Astrocyte (in vitro differentiated cells and primary cell): ENCODE data around the gene CPNE4. TPM values are rescaled to one million over a fixed set of nuclear protein-coding genes. Genes with fewer than 3 reads are reported as not detected.
A peak's percentile ranks its signal among the peaks of the same experiment; 100 is the strongest.

Source experiments
- DNase-seq: peaks from one replicate; pipeline ENCODE4 v3.0.0-alpha.2; 2010; ENCODE audit warnings: low read depth
- FAIRE-seq: peaks from 2 replicates; lab custom pipeline; 2011; peaks lifted over from hg19 to GRCh38; lab: Jason Lieb, UNC
- H2AFZ ChIP-seq: 2 replicates; pipeline ENCODE4 v1.6.0; 2012; ENCODE audit warnings: low read depth, low read length, inconsistent platforms
- H3K27ac ChIP-seq: 2 replicates; pipeline ENCODE4 v1.5.1; 2011; ENCODE audit warnings: low read depth, low read length, inconsistent platforms
- H3K27me3 ChIP-seq: 2 replicates; pipeline ENCODE4 v1.6.0; 2011; ENCODE audit warnings: low read length, inconsistent platforms; ENCODE audit not compliant: insufficient read depth
- H3K36me3 ChIP-seq: 2 replicates; pipeline ENCODE4 v1.5.1; 2011; ENCODE audit warnings: low read length, inconsistent platforms; ENCODE audit not compliant: insufficient read depth
- H3K4me1 ChIP-seq: 2 replicates; pipeline ENCODE4 v1.5.1; 2011; ENCODE audit warnings: low read length, inconsistent platforms; ENCODE audit not compliant: insufficient read depth
- H3K4me2 ChIP-seq: 2 replicates; pipeline ENCODE4 v1.6.0; 2012; ENCODE audit warnings: low read length, inconsistent platforms
- H3K4me3 ChIP-seq: 2 replicates; pipeline ENCODE4 v1.5.1; 2011; ENCODE audit warnings: low read depth, mild to moderate bottlenecking, low read length, inconsistent platforms; ENCODE audit not compliant: insufficient read depth
- H3K79me2 ChIP-seq: 2 replicates; pipeline ENCODE4 v1.6.0; 2012; ENCODE audit warnings: mild to moderate bottlenecking, low read length, inconsistent platforms; ENCODE audit not compliant: insufficient read depth
- H3K9ac ChIP-seq: 2 replicates; pipeline ENCODE4 v1.6.0; 2012; ENCODE audit warnings: mild to moderate bottlenecking, low read length, inconsistent platforms
- H3K9me3 ChIP-seq: 2 replicates; pipeline ENCODE4 v1.5.1; 2012; ENCODE audit warnings: low read depth, mild to moderate bottlenecking, low read length, inconsistent platforms; ENCODE audit not compliant: insufficient read depth
- H4K20me1 ChIP-seq: 2 replicates; pipeline ENCODE4 v1.6.0; 2012; ENCODE audit warnings: low read length, inconsistent platforms; ENCODE audit not compliant: insufficient read depth
- H3K27ac Mint-ChIP-seq: one replicate; pipeline ENCODE4 v1.8.0; 2021; ENCODE audit warnings: mild to moderate bottlenecking, mixed read lengths; ENCODE audit not compliant: unreplicated experiment
- H3K27me3 Mint-ChIP-seq: one replicate; pipeline ENCODE4 v1.8.0; 2021; ENCODE audit warnings: low read depth, mixed read lengths; ENCODE audit not compliant: unreplicated experiment
- H3K36me3 Mint-ChIP-seq: one replicate; pipeline ENCODE4 v1.8.0; 2021; ENCODE audit warnings: low read depth, mixed read lengths; ENCODE audit not compliant: unreplicated experiment
- H3K4me1 Mint-ChIP-seq: one replicate; pipeline ENCODE4 v1.8.0; 2021; ENCODE audit warnings: low read depth, mixed read lengths; ENCODE audit not compliant: unreplicated experiment
- H3K4me3 Mint-ChIP-seq: one replicate; pipeline ENCODE4 v1.8.0; 2021; ENCODE audit warnings: mild to moderate bottlenecking, moderate library complexity, mixed read lengths; ENCODE audit not compliant: unreplicated experiment
- H3K9me3 Mint-ChIP-seq: one replicate; pipeline ENCODE4 v1.8.0; 2021; ENCODE audit warnings: mild to moderate bottlenecking, mixed read lengths; ENCODE audit not compliant: unreplicated experiment
- EZH2 ChIP-seq: IDR thresholded peaks from 2 replicates; pipeline ENCODE4 v1.6.1; 2012; ENCODE audit warnings: mild to moderate bottlenecking, low read length, inconsistent platforms; ENCODE audit not compliant: insufficient read depth
- total RNA-seq: library from RNA; stranded (reverse); gene quantifications from 2 replicates; pipeline ENCODE4 v1.2.1, GENCODE V29; 2021
- TF ChIP-seq, protein P1 (sequence below): IDR thresholded peaks from 2 replicates; pipeline ENCODE4 v1.5.1; 2011; ENCODE audit warnings: low read depth, mild to moderate bottlenecking, inconsistent platforms, low read length, moderate library complexity; ENCODE audit not compliant: insufficient read depth

CPNE4 gene
- total RNA-seq, 1 donor from 2014 or later: 0.68 TPM

DNA sequence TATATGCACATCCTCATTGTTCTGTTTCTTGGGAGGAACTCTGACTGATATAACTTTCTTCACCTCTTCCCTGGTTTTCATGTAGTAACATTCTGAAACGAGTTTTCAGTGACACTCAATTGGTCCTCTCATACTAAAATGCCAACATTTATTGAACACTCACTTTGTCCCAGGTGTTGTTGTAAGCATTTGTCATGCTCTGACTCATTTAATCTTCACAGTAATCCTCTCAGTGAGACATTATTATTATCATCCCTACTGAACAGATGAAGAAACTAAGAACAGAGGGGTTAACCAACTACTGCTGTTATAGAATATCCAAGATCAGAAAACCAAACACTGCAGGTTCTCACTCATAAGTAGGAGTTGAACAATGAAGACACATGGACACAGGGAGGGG is 437.9 kb downstream of the CPNE4 start:
- Histone ChIP-seq H3K79me2 (no peaks in the 10 kb centered on the region), H2AFZ (no peak overlapping the region), H3K4me1 (no peaks in the 10 kb centered on the region), H3K36me3 (no peaks in the 10 kb centered on the region), H3K4me2 (no peak overlapping the region), H3K4me3 (no peak overlapping the region), H4K20me1 (no peaks in the 10 kb centered on the region), H3K27ac (no peak overlapping the region), H3K9ac (no peak overlapping the region), H3K9me3 (no peaks in the 10 kb centered on the region), H3K27me3 (no peaks in the 10 kb centered on the region)
- H3K4me3 Mint-ChIP-seq: no peak overlapping the region
- H3K4me1 Mint-ChIP-seq: peaks cover 6% of the 10 kb centered on the region
- no peak overlapping the region for H3K27ac Mint-ChIP-seq
- H3K36me3 Mint-ChIP-seq: no peaks in the 10 kb centered on the region
- no peaks in the 10 kb centered on the region for H3K9me3 Mint-ChIP-seq
- H3K27me3 Mint-ChIP-seq: no peaks in the 10 kb centered on the region
- FAIRE-seq (no peak), DNase-seq (no peak)
- TF ChIP-seq, protein P1, sequence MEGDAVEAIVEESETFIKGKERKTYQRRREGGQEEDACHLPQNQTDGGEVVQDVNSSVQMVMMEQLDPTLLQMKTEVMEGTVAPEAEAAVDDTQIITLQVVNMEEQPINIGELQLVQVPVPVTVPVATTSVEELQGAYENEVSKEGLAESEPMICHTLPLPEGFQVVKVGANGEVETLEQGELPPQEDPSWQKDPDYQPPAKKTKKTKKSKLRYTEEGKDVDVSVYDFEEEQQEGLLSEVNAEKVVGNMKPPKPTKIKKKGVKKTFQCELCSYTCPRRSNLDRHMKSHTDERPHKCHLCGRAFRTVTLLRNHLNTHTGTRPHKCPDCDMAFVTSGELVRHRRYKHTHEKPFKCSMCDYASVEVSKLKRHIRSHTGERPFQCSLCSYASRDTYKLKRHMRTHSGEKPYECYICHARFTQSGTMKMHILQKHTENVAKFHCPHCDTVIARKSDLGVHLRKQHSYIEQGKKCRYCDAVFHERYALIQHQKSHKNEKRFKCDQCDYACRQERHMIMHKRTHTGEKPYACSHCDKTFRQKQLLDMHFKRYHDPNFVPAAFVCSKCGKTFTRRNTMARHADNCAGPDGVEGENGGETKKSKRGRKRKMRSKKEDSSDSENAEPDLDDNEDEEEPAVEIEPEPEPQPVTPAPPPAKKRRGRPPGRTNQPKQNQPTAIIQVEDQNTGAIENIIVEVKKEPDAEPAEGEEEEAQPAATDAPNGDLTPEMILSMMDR: no peak
- no peak for TF ChIP-seq EZH2

DNA sequence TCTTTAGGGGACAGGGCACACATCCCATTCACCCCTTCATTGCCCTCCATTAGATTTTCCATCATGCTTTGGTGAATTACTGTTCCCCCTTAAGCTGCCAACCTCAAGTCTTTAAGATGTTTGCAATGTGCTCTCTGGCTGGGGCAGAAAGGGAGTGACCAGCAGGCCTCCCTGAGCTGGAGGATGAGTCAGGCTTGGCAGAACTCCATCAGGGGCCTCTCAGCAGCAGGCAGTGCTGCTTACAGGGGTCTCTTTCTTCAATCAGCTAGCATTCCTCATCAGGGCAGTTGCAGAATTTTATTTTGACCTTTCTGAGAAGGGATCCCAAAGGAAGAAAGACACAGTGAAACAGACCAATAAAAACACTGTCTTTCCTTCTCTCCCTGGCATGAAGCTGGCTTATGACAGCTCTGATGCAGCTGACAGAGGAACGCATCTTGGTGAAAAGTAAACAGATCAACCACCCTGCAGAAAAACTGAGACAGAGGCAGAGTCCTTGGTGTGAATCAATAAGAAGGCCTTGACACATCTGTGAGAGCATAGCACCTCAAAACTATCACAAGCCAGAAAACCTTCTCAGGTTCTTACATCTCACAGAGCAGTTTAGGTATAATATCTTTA is 443.3 kb downstream of the CPNE4 start:
- Histone ChIP-seq H3K27ac (no peak overlapping the region), H3K9me3 (no peaks in the 10 kb centered on the region), H4K20me1 (no peaks in the 10 kb centered on the region), H3K79me2 (no peaks in the 10 kb centered on the region), H3K4me3 (no peak overlapping the region), H3K9ac (no peak overlapping the region), H3K4me1 (peaks cover 9% of the 10 kb centered on the region), H3K4me2 (peak overlapping the region; percentile 23), H2AFZ (no peak overlapping the region), H3K27me3 (no peaks in the 10 kb centered on the region), H3K36me3 (no peaks in the 10 kb centered on the region)
- Mint-ChIP-seq H3K9me3 (no peaks in the 10 kb centered on the region), H3K4me1 (peaks cover 14% of the 10 kb centered on the region), H3K27me3 (peaks cover 5% of the 10 kb centered on the region), H3K4me3 (no peak overlapping the region), H3K27ac (no peak overlapping the region), H3K36me3 (no peaks in the 10 kb centered on the region)
- no peak for FAIRE-seq
- DNase-seq: peak; percentile 50
- TF ChIP-seq, protein P1: no peak
- TF ChIP-seq EZH2: no peak

DNA sequence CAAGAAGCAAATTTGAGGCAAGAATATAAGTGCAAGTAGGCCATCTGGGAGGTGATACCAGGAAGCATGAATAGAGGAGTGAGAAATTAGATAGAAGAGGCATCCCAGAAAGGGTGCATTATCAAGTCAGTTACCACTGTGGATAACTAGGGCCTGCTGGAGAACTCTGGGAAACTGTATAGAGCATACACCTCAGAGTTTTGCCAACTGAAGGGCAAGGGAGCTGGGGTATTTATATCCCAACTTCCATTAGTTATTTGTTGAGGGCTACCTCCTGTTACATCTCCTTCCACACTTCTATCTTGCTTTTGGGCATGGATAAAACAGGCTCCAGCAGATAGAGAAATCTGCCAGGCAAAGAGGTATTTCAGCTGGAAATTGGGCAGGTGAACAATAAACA is 448.5 kb downstream of the CPNE4 start:
- H3K4me2 ChIP-seq: no peak overlapping the region
- no peaks in the 10 kb centered on the region for H3K27me3 ChIP-seq
- no peaks in the 10 kb centered on the region for H3K36me3 Mint-ChIP-seq
- no peak overlapping the region for H3K9ac ChIP-seq
- no peak overlapping the region for H2AFZ ChIP-seq
- no peaks in the 10 kb centered on the region for H4K20me1 ChIP-seq
- H3K4me1 ChIP-seq: peaks cover 5% of the 10 kb centered on the region
- no peak overlapping the region for H3K4me3 Mint-ChIP-seq
- TF ChIP-seq, protein P1: no peak
- no peak overlapping the region for H3K4me3 ChIP-seq
- H3K36me3 ChIP-seq: no peaks in the 10 kb centered on the region
- no peak for DNase-seq
- peaks cover 5% of the 10 kb centered on the region for H3K27me3 Mint-ChIP-seq
- FAIRE-seq: no peak
- no peak overlapping the region for H3K27ac ChIP-seq
- no peaks in the 10 kb centered on the region for H3K9me3 Mint-ChIP-seq
- no peaks in the 10 kb centered on the region for H3K79me2 ChIP-seq
- peaks cover 6% of the 10 kb centered on the region for H3K4me1 Mint-ChIP-seq
- no peak overlapping the region for H3K27ac Mint-ChIP-seq
- no peaks in the 10 kb centered on the region for H3K9me3 ChIP-seq
